ENCODE data around the gene DGKH. TPM values are rescaled to one million over a fixed set of nuclear protein-coding genes. Genes with fewer than 3 reads are reported as not detected.
"Not testable (repeated sequence)": the region's sequence is repeated elsewhere in the genome, so short reads cannot be mapped to it uniquely, and the experiment has no call there.

The DGKH gene
- total RNA-seq, 1 experiment from 2014 or later, result 3.9 TPM

- peak; percentile 58 for DNase-seq (ENCODE audit: extremely low read depth, low read depth)
These were observed 62.1 kb downstream of the DGKH start for GRCh38 chr13:42110410-42111155.

GRCh38 chr13:42112864-42113263, 64.4 kb downstream of the DGKH start:
- no peak for DNase-seq (ENCODE audit: extremely low read depth, low read depth)

- no peak for DNase-seq (ENCODE audit: extremely low read depth, low read depth)
These were observed 65.0 kb downstream of the DGKH start for GRCh38 chr13:42113478-42113877.

- DNase-seq (ENCODE audit: extremely low read depth, low read depth), result no peak
These were observed 65.8 kb downstream of the DGKH start for GRCh38 chr13:42114278-42114677.

GRCh38 chr13:42114912-42115311, 66.5 kb downstream of the DGKH start:
- no peak for DNase-seq (ENCODE audit: extremely low read depth, low read depth)

- no peak for DNase-seq (ENCODE audit: extremely low read depth, low read depth)
These were observed 67.8 kb downstream of the DGKH start for GRCh38 chr13:42116225-42116624.

GRCh38 chr13:42119041-42119440, 70.6 kb downstream of the DGKH start:
- DNase-seq (ENCODE audit: extremely low read depth, low read depth), result no peak

- no peak for DNase-seq (ENCODE audit: extremely low read depth, low read depth)
These were observed 71.4 kb downstream of the DGKH start for GRCh38 chr13:42119875-42120274.

GRCh38 chr13:42123600-42123999, 75.2 kb downstream of the DGKH start:
- no peak for DNase-seq (ENCODE audit: extremely low read depth, low read depth)

- DNase-seq (ENCODE audit: extremely low read depth, low read depth), result no peak
These were observed 76.6 kb downstream of the DGKH start for GRCh38 chr13:42125046-42125445.

GRCh38 chr13:42127047-42127446, 78.6 kb downstream of the DGKH start:
- no peak for DNase-seq (ENCODE audit: extremely low read depth, low read depth)

GRCh38 chr13:42129033-42129432, 80.6 kb downstream of the DGKH start:
- DNase-seq (ENCODE audit: extremely low read depth, low read depth), result no peak

- DNase-seq (ENCODE audit: extremely low read depth, low read depth), result no peak
These were observed 88.1 kb downstream of the DGKH start for GRCh38 chr13:42136518-42136917.

- DNase-seq (ENCODE audit: extremely low read depth, low read depth), result no peak
These were observed 89.5 kb downstream of the DGKH start for GRCh38 chr13:42137856-42138537.

GRCh38 chr13:42140494-42140893, 92.0 kb downstream of the DGKH start:
- DNase-seq (ENCODE audit: extremely low read depth, low read depth), result no peak

GRCh38 chr13:42141052-42141451, 92.6 kb downstream of the DGKH start:
- DNase-seq (ENCODE audit: extremely low read depth, low read depth), result not testable (repeated sequence)

GRCh38 chr13:42146359-42146758, 97.9 kb downstream of the DGKH start:
- no peak for DNase-seq (ENCODE audit: extremely low read depth, low read depth)

- no peak for DNase-seq (ENCODE audit: extremely low read depth, low read depth)
These were observed 100.1 kb downstream of the DGKH start for GRCh38 chr13:42148538-42148937.

- DNase-seq (ENCODE audit: extremely low read depth, low read depth), result no peak
These were observed 100.7 kb downstream of the DGKH start for GRCh38 chr13:42149136-42149535.

- DNase-seq (ENCODE audit: extremely low read depth, low read depth), result no peak
These were observed 103.3 kb downstream of the DGKH start for GRCh38 chr13:42151781-42152180.

- no peak for DNase-seq (ENCODE audit: extremely low read depth, low read depth)
These were observed 104.0 kb downstream of the DGKH start for GRCh38 chr13:42152495-42152894.
